ENCODE measurements around the gene VEGFA.

The VEGFA gene

GRCh38 chr6:43779852-43780236, 9.8 kb downstream of the VEGFA start:
- no peak for TF ChIP-seq CTCF (IDR thresholded peaks at IDR 0.05; ENCODE audit: low read depth, low read length)
- DNase-seq (ENCODE audit: extremely low read depth, low read depth) = no peak

- DNase-seq (ENCODE audit: extremely low read depth, low read depth) = no peak
- no peak for TF ChIP-seq CTCF (IDR thresholded peaks at IDR 0.05; ENCODE audit: low read depth, low read length)
These were observed 10.3 kb downstream of the VEGFA start for GRCh38 chr6:43780293-43780692.

GRCh38 chr6:43780941-43781928, 11.2 kb downstream of the VEGFA start:
- TF ChIP-seq CTCF (IDR thresholded peaks at IDR 0.05; ENCODE audit: low read depth, low read length) = no peak
- no peak for DNase-seq (ENCODE audit: extremely low read depth, low read depth)

- DNase-seq (ENCODE audit: extremely low read depth, low read depth) = no peak
- no peak for TF ChIP-seq CTCF (IDR thresholded peaks at IDR 0.05; ENCODE audit: low read depth, low read length)
These were observed 12.1 kb downstream of the VEGFA start for GRCh38 chr6:43781941-43782704.

GRCh38 chr6:43782764-43783513, 12.9 kb downstream of the VEGFA start:
- no peak for TF ChIP-seq CTCF (IDR thresholded peaks at IDR 0.05; ENCODE audit: low read depth, low read length)
- DNase-seq (ENCODE audit: extremely low read depth, low read depth) = no peak

- TF ChIP-seq CTCF (IDR thresholded peaks at IDR 0.05; ENCODE audit: low read depth, low read length) = no peak
- no peak for DNase-seq (ENCODE audit: extremely low read depth, low read depth)
These were observed 14.2 kb downstream of the VEGFA start for GRCh38 chr6:43784049-43784855.

Data from AG09319 (cell line).